WTC11 (cell line): ENCODE results near the gene TSSK1B. TPM values are rescaled to one million over a fixed set of nuclear protein-coding genes. Genes with fewer than 3 reads are reported as not detected.
A peak's percentile ranks its signal among the peaks of the same experiment; 100 is the strongest.

Experiments
- ATAC-seq: fragments of 200-7000 bp; cut with Tn5 transposase; 2 replicates; pipeline ENCODE4 v1.10.0; 2021; ENCODE audit warnings: mild to moderate bottlenecking, moderate library complexity
- Bru-seq: library from RNA; stranded (reverse); fragments of 400-500 nt; gene quantifications from one replicate; lab custom pipeline; 2021; lab: Mats Ljungman, UMichigan
- CTCF ChIA-PET: fragments of 300-600 bp; sonication (Branson Sonifier 250); formaldehyde crosslinking; loops from one replicate; lab custom pipeline; 2021; ENCODE audit warnings: antibody characterized with exemption; lab: Charles Lee
- POLR2A ChIA-PET: fragments of 350-600 bp; sonication (Branson Sonifier 250); formaldehyde crosslinking; loops from one replicate; lab custom pipeline; 2021; ENCODE audit warnings: antibody characterized with exemption; lab: Charles Lee
- DNase-seq: peaks from one replicate; pipeline ENCODE4 v3.0.0; 2021; ENCODE audit warnings: low spot score
- H3K27ac Mint-ChIP-seq: 2 replicates; pipeline ENCODE4 v1.8.0; 2021; ENCODE audit warnings: mixed read lengths
- H3K27me3 Mint-ChIP-seq: 2 replicates; pipeline ENCODE4 v1.8.0; 2021; ENCODE audit warnings: low read depth, mild to moderate bottlenecking, moderate library complexity, mixed read lengths
- H3K36me3 Mint-ChIP-seq: 2 replicates; pipeline ENCODE4 v1.8.0; 2021; ENCODE audit warnings: mixed read lengths
- H3K4me1 Mint-ChIP-seq: 2 replicates; pipeline ENCODE4 v1.8.0; 2022; ENCODE audit warnings: mixed read lengths
- H3K4me3 Mint-ChIP-seq: 2 replicates; pipeline ENCODE4 v1.8.0; 2021; ENCODE audit warnings: mild to moderate bottlenecking, moderate library complexity, mixed read lengths
- H3K9me3 Mint-ChIP-seq: 2 replicates; pipeline ENCODE4 v1.8.0; 2021; ENCODE audit warnings: mixed read lengths
- EMX1 ChIP-seq: fragments of 250-450 bp; sonication (Bioruptor Pico); IDR thresholded peaks from 2 replicates; pipeline ENCODE4 v1.8.0; 2021; ENCODE audit warnings: mild to moderate bottlenecking
- ETV6 ChIP-seq: sonication (generic); formaldehyde crosslinking; IDR thresholded peaks from 2 replicates; pipeline ENCODE4 v1.8.1; 2022; ENCODE audit warnings: mild to moderate bottlenecking, missing genetic modification reagents
- FOXJ3 ChIP-seq: sonication (generic); formaldehyde crosslinking; IDR thresholded peaks from 2 replicates; pipeline ENCODE4 v1.9.0; 2021; ENCODE audit warnings: missing genetic modification reagents, mild to moderate bottlenecking, borderline replicate concordance
- FOXK1 ChIP-seq: sonication (generic); formaldehyde crosslinking; IDR thresholded peaks from 2 replicates; pipeline ENCODE4 v1.8.0; 2022; ENCODE audit warnings: mild to moderate bottlenecking, moderate library complexity, missing genetic modification reagents
- JAZF1 ChIP-seq: fragments of 250-450 bp; sonication (Bioruptor Pico); IDR thresholded peaks from 2 replicates; pipeline ENCODE4 v1.9.0; 2021; ENCODE audit warnings: moderate library complexity, mild to moderate bottlenecking, inconsistent platforms
- NR2C2 ChIP-seq: sonication (generic); formaldehyde crosslinking; IDR thresholded peaks from 2 replicates; pipeline ENCODE4 v1.8.0; 2022; ENCODE audit warnings: mild to moderate bottlenecking, missing genetic modification reagents
- NR3C1 ChIP-seq: sonication (generic); formaldehyde crosslinking; conservative IDR thresholded peaks from 2 replicates; pipeline ENCODE4 v1.8.1; 2023; ENCODE audit warnings: low read depth, mild to moderate bottlenecking, missing genetic modification reagents
- OVOL2 ChIP-seq: fragments of 250-450 bp; sonication (Bioruptor Pico); IDR thresholded peaks from 2 replicates; pipeline ENCODE4 v1.9.0; 2021; ENCODE audit warnings: mild to moderate bottlenecking, borderline replicate concordance
- RELA ChIP-seq: sonication (generic); formaldehyde crosslinking; IDR thresholded peaks from 2 replicates; pipeline ENCODE4 v1.8.1; 2022; ENCODE audit warnings: missing genetic modification reagents, mild to moderate bottlenecking, borderline replicate concordance
- RORB ChIP-seq: fragments of 250-450 bp; sonication (Bioruptor Pico); IDR thresholded peaks from 2 replicates; pipeline ENCODE4 v1.9.0; 2021; ENCODE audit warnings: mild to moderate bottlenecking
- TCF7 ChIP-seq: sonication (generic); formaldehyde crosslinking; IDR thresholded peaks from 2 replicates; pipeline ENCODE4 v1.8.0; 2022; ENCODE audit warnings: mild to moderate bottlenecking, low read depth, missing genetic modification reagents, moderate library complexity
- ZNF232 ChIP-seq: sonication (generic); formaldehyde crosslinking; IDR thresholded peaks from 2 replicates; pipeline ENCODE4 v1.8.0; 2022; ENCODE audit warnings: mild to moderate bottlenecking, missing genetic modification reagents
- ZNF263 ChIP-seq: sonication (generic); formaldehyde crosslinking; IDR thresholded peaks from 2 replicates; pipeline ENCODE4 v1.8.1; 2022; ENCODE audit warnings: low read depth, mild to moderate bottlenecking, moderate library complexity, missing genetic modification reagents
- ZNF317 ChIP-seq: sonication (generic); formaldehyde crosslinking; IDR thresholded peaks from 2 replicates; pipeline ENCODE4 v1.8.1; 2023; ENCODE audit warnings: low read depth, mild to moderate bottlenecking, moderate library complexity, missing genetic modification reagents, borderline replicate concordance
- ZNF423 ChIP-seq: fragments of 250-450 bp; sonication (Bioruptor Pico); IDR thresholded peaks from 2 replicates; pipeline ENCODE4 v2.1.2; 2022; ENCODE audit warnings: mild to moderate bottlenecking, moderate library complexity
- long read RNA-seq, 3 experiments: library from RNA in 1 of 3; library from capped mRNA in 1 of 3; library from polyadenylated mRNA in 1 of 3; unstranded in 2 of 3; stranded (forward) in 1 of 3; transcript quantifications; one replicate each; pipeline ENCODE4 v2.0.0, GENCODE V29; 2021
- total RNA-seq: library from RNA; stranded (reverse); gene quantifications from 3 replicates; pipeline ENCODE4 v1.2.3, GENCODE V29; 2021
- TF ChIP-seq, protein P1 (sequence below): fragments of 250-450 bp; sonication (Bioruptor Pico); IDR thresholded peaks from 2 replicates; pipeline ENCODE4 v1.9.0; 2021; ENCODE audit warnings: mild to moderate bottlenecking
- TF ChIP-seq, protein P2 (sequence below): sonication (generic); formaldehyde crosslinking; IDR thresholded peaks from 2 replicates; pipeline ENCODE4 v1.8.1; 2023; ENCODE audit warnings: mild to moderate bottlenecking, missing genetic modification reagents
- TF ChIP-seq, protein P3 (sequence below): sonication (generic); formaldehyde crosslinking; IDR thresholded peaks from 2 replicates; pipeline ENCODE4 v1.8.0; 2022; ENCODE audit warnings: mild to moderate bottlenecking, missing genetic modification reagents
- TF ChIP-seq, protein P4 (sequence below): fragments of 200-600 bp; IDR thresholded peaks from 2 replicates; pipeline ENCODE4 v1.8.0; 2022; ENCODE audit warnings: antibody characterized with exemption
- TF ChIP-seq, protein P5 (sequence below): sonication (generic); formaldehyde crosslinking; IDR thresholded peaks from 2 replicates; pipeline ENCODE4 v1.8.1; 2022; ENCODE audit warnings: low read depth, missing genetic modification reagents, borderline replicate concordance
- TF ChIP-seq, protein P6 (sequence below): sonication (generic); formaldehyde crosslinking; IDR thresholded peaks from 2 replicates; pipeline ENCODE4 v1.8.0; 2022; ENCODE audit warnings: mild to moderate bottlenecking, missing genetic modification reagents
- TF ChIP-seq, protein P7 (sequence below): fragments of 250-450 bp; sonication (Bioruptor Pico); IDR thresholded peaks from 2 replicates; pipeline ENCODE4 v1.9.0; 2021; ENCODE audit warnings: mild to moderate bottlenecking
- TF ChIP-seq, protein P8 (sequence below): fragments of 250-450 bp; sonication (Bioruptor Pico); IDR thresholded peaks from 2 replicates; pipeline ENCODE4 v1.9.0; 2021; ENCODE audit warnings: moderate library complexity, mild to moderate bottlenecking, inconsistent platforms, borderline replicate concordance

Gene TSSK1B, protein sequence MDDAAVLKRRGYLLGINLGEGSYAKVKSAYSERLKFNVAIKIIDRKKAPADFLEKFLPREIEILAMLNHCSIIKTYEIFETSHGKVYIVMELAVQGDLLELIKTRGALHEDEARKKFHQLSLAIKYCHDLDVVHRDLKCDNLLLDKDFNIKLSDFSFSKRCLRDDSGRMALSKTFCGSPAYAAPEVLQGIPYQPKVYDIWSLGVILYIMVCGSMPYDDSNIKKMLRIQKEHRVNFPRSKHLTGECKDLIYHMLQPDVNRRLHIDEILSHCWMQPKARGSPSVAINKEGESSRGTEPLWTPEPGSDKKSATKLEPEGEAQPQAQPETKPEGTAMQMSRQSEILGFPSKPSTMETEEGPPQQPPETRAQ
- total RNA-seq: not detected in 3 replicates
- percentile 27 among the genes with signal in this experiment for Bru-seq, nascent RNA
- long read RNA-seq, experiment 1: 0 reads
- long read RNA-seq, experiment 2: 0 reads
- long read RNA-seq, experiment 3: 0 reads

DNA sequence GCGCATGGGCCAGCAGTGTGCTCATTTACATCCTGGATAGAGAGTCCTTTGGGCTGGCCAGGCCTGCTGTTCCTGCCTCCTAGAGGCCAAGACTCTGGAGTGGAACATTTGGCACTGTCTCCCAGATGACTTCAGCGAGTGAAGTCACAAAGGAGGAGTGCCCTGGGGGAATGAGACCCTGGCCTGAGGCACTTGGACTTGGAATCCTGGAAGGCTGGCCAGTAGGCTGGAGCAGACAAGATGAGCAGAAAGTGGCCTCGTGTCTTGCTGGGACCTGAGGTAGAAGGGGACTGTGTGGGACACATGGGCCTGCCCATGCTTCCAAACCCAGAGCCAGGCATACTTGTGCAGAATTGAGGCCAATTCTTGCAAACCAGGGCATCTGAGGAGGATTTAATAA lies at the start of gene TSSK1B:
Gene TSSK1B (minus strand): TSS at position 101 of the 400 bp plus-strand sequence. CDS start 150 bp downstream, outside the sequence.
- H3K36me3 Mint-ChIP-seq: no peaks in the 10 kb centered on the region
- ChIA-PET CTCF (no interaction called here), POLR2A (no interaction called here)
- DNase-seq (no peak), ATAC-seq (no peak)
- no peaks in the 10 kb centered on the region for H3K4me1 Mint-ChIP-seq
- no peaks in the 10 kb centered on the region for H3K27me3 Mint-ChIP-seq
- H3K27ac Mint-ChIP-seq: no peak within 1 kb of the TSS
- TF ChIP-seq NR3C1 (CRISPR knock-in tag) (no peak), OVOL2 (no peak)
- no peaks in the 10 kb centered on the region for H3K9me3 Mint-ChIP-seq
- H3K4me3 Mint-ChIP-seq: no peak within 1 kb of the TSS

DNA sequence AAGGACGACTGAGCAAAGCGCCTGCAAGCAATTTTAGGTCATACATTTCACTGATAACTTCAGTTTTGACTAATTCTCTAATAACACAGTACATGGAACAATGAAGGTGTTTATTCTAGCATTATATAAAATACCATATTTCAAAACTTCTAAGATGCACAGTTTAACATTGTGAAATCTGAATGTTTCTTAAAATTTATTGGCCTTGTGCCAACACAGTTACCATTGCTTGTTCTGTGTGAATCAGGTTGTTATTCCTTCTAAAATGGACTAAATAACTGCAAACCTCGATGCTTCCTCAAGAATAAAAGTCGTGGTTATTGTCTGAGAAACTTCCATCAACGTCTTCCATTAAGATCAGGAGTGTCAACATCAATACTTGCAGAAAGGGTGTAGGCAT lies 45.5 kb upstream of the TSSK1B start:
- CTCF ChIA-PET: no interaction called here
- H3K27me3 Mint-ChIP-seq: no peaks in the 10 kb centered on the region

DNA sequence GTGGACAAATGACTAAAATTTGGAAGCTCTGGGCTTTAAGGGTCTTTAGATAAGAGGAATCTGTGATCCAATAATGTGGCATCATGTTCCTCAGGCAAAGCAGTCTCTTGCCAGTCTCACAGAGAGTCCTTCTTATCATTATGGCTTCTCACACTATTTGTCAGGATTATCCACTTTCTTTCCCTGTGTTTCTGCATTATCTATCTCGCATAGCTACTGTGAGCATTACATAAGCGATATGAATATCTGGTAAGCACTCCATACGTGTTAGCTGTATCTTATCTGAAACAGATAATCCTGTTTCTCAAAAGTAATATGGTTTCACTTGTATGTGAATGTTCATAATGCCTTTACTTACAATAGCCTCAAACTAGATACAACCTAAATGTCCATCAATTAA lies 43.9 kb upstream of the TSSK1B start:
- peaks cover 5% of the 10 kb centered on the region for H3K9me3 Mint-ChIP-seq
- DNase-seq (no peak), ATAC-seq (no peak)
- CTCF ChIA-PET: no interaction called here
- POLR2A ChIA-PET: no interaction called here
- no peak overlapping the region for H3K27ac Mint-ChIP-seq
- no peaks in the 10 kb centered on the region for H3K36me3 Mint-ChIP-seq
- peaks cover 19% of the 10 kb centered on the region for H3K4me1 Mint-ChIP-seq
- no peaks in the 10 kb centered on the region for H3K27me3 Mint-ChIP-seq
- no peak overlapping the region for H3K4me3 Mint-ChIP-seq
- TF ChIP-seq, protein P1, sequence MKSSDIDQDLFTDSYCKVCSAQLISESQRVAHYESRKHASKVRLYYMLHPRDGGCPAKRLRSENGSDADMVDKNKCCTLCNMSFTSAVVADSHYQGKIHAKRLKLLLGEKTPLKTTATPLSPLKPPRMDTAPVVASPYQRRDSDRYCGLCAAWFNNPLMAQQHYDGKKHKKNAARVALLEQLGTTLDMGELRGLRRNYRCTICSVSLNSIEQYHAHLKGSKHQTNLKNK: no peak
- TF ChIP-seq, protein P2, sequence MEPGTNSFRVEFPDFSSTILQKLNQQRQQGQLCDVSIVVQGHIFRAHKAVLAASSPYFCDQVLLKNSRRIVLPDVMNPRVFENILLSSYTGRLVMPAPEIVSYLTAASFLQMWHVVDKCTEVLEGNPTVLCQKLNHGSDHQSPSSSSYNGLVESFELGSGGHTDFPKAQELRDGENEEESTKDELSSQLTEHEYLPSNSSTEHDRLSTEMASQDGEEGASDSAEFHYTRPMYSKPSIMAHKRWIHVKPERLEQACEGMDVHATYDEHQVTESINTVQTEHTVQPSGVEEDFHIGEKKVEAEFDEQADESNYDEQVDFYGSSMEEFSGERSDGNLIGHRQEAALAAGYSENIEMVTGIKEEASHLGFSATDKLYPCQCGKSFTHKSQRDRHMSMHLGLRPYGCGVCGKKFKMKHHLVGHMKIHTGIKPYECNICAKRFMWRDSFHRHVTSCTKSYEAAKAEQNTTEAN (CRISPR knock-in tag): no peak
- no peak for TF ChIP-seq FOXK1 (CRISPR knock-in tag)
- no peak for TF ChIP-seq ETV6 (CRISPR knock-in tag)
- TF ChIP-seq RELA (CRISPR knock-in tag): no peak
- TF ChIP-seq, protein P3, sequence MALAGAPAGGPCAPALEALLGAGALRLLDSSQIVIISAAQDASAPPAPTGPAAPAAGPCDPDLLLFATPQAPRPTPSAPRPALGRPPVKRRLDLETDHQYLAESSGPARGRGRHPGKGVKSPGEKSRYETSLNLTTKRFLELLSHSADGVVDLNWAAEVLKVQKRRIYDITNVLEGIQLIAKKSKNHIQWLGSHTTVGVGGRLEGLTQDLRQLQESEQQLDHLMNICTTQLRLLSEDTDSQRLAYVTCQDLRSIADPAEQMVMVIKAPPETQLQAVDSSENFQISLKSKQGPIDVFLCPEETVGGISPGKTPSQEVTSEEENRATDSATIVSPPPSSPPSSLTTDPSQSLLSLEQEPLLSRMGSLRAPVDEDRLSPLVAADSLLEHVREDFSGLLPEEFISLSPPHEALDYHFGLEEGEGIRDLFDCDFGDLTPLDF: no peak
- TF ChIP-seq ZNF317: no peak
- TF ChIP-seq, protein P4, sequence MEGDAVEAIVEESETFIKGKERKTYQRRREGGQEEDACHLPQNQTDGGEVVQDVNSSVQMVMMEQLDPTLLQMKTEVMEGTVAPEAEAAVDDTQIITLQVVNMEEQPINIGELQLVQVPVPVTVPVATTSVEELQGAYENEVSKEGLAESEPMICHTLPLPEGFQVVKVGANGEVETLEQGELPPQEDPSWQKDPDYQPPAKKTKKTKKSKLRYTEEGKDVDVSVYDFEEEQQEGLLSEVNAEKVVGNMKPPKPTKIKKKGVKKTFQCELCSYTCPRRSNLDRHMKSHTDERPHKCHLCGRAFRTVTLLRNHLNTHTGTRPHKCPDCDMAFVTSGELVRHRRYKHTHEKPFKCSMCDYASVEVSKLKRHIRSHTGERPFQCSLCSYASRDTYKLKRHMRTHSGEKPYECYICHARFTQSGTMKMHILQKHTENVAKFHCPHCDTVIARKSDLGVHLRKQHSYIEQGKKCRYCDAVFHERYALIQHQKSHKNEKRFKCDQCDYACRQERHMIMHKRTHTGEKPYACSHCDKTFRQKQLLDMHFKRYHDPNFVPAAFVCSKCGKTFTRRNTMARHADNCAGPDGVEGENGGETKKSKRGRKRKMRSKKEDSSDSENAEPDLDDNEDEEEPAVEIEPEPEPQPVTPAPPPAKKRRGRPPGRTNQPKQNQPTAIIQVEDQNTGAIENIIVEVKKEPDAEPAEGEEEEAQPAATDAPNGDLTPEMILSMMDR: no peak

More for the DNA sequence above, 45.5 kb upstream of the TSSK1B start:
- H3K27ac Mint-ChIP-seq: no peak overlapping the region
- H3K4me1 Mint-ChIP-seq: peaks cover 10% of the 10 kb centered on the region
- H3K36me3 Mint-ChIP-seq: no peaks in the 10 kb centered on the region
- no peak for ATAC-seq
- DNase-seq: no peak
- H3K4me3 Mint-ChIP-seq: no peak overlapping the region
- POLR2A ChIA-PET: no interaction called here
- TF ChIP-seq RORB (CRISPR knock-in tag) (no peak), FOXJ3 (CRISPR knock-in tag) (no peak), ZNF263 (CRISPR knock-in tag) (no peak), JAZF1 (CRISPR knock-in tag) (no peak), TCF7 (no peak), EMX1 (CRISPR knock-in tag) (no peak), NR3C1 (CRISPR knock-in tag) (no peak), RELA (CRISPR knock-in tag) (no peak), NR2C2 (CRISPR knock-in tag) (no peak), ZNF423 (CRISPR knock-in tag) (no peak), ZNF232 (CRISPR knock-in tag) (no peak)
- TF ChIP-seq, protein P5, sequence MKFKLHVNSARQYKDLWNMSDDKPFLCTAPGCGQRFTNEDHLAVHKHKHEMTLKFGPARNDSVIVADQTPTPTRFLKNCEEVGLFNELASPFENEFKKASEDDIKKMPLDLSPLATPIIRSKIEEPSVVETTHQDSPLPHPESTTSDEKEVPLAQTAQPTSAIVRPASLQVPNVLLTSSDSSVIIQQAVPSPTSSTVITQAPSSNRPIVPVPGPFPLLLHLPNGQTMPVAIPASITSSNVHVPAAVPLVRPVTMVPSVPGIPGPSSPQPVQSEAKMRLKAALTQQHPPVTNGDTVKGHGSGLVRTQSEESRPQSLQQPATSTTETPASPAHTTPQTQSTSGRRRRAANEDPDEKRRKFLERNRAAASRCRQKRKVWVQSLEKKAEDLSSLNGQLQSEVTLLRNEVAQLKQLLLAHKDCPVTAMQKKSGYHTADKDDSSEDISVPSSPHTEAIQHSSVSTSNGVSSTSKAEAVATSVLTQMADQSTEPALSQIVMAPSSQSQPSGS (CRISPR knock-in tag): no peak
- TF ChIP-seq, protein P6, sequence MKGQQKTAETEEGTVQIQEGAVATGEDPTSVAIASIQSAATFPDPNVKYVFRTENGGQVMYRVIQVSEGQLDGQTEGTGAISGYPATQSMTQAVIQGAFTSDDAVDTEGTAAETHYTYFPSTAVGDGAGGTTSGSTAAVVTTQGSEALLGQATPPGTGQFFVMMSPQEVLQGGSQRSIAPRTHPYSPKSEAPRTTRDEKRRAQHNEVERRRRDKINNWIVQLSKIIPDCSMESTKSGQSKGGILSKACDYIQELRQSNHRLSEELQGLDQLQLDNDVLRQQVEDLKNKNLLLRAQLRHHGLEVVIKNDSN (CRISPR knock-in tag): no peak
- TF ChIP-seq, protein P7, sequence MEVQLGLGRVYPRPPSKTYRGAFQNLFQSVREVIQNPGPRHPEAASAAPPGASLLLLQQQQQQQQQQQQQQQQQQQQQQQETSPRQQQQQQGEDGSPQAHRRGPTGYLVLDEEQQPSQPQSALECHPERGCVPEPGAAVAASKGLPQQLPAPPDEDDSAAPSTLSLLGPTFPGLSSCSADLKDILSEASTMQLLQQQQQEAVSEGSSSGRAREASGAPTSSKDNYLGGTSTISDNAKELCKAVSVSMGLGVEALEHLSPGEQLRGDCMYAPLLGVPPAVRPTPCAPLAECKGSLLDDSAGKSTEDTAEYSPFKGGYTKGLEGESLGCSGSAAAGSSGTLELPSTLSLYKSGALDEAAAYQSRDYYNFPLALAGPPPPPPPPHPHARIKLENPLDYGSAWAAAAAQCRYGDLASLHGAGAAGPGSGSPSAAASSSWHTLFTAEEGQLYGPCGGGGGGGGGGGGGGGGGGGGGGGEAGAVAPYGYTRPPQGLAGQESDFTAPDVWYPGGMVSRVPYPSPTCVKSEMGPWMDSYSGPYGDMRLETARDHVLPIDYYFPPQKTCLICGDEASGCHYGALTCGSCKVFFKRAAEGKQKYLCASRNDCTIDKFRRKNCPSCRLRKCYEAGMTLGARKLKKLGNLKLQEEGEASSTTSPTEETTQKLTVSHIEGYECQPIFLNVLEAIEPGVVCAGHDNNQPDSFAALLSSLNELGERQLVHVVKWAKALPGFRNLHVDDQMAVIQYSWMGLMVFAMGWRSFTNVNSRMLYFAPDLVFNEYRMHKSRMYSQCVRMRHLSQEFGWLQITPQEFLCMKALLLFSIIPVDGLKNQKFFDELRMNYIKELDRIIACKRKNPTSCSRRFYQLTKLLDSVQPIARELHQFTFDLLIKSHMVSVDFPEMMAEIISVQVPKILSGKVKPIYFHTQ (CRISPR knock-in tag): no peak
- TF ChIP-seq, protein P8, sequence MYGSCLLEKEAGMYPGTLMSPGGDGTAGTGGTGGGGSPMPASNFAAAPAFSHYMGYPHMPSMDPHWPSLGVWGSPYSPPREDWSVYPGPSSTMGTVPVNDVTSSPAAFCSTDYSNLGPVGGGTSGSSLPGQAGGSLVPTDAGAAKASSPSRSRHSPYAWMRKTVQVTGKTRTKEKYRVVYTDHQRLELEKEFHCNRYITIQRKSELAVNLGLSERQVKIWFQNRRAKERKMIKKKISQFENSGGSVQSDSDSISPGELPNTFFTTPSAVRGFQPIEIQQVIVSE (CRISPR knock-in tag): no peak
- H3K9me3 Mint-ChIP-seq: peaks cover 5% of the 10 kb centered on the region
